Panc1 (cell line): ENCODE data around the gene CDK8.

Source experiments
- POLR2AphosphoS5 ChIP-seq: IDR thresholded peaks from 2 replicates; pipeline ENCODE4 v1.6.1; 2012; ENCODE audit warnings: mild to moderate bottlenecking, low read depth, low read length, moderate library complexity
- SIN3A ChIP-seq: IDR thresholded peaks from 2 replicates; pipeline ENCODE4 v1.6.1; 2012; ENCODE audit warnings: low read depth, mild to moderate bottlenecking, low read length, moderate library complexity, borderline replicate concordance; ENCODE audit not compliant: insufficient read depth
- TF ChIP-seq, protein P1 (sequence below): fragments of 450-650 bp; IDR thresholded peaks from 2 replicates; pipeline ENCODE4 v1.5.1; 2017; ENCODE audit warnings: mild to moderate bottlenecking
- TF ChIP-seq, protein P2 (sequence below), 2 experiments: IDR thresholded peaks; 2 replicates each; pipeline ENCODE4 v1.6.1; 2011 to 2012; ENCODE audit warnings: low read depth in 2 of 2, control low read depth in 1 of 2, low read length in 1 of 2, mild to moderate bottlenecking in 1 of 2, moderate library complexity in 1 of 2; ENCODE audit not compliant: insufficient read depth in 1 of 2

DNA sequence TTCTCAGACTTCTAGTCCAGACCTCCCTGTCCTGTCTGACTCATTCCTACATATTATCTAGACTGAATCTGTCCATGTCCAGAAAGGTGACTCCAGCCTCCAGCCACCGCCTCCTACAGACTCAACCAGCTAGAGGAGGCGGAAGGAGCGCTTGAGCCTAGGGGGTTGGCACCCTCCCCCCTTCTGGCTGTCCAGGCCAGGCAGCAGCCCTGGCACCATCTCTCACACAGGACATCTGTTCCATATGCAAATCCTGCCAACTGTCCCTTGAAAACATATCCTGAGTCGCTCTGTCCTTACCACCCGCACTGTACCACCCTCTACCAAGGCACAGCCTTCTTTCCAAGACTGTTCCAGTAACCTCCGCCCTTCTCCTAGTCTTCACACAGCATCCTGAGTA, 152.9 kb downstream of the CDK8 start:
- TF ChIP-seq, protein P1, sequence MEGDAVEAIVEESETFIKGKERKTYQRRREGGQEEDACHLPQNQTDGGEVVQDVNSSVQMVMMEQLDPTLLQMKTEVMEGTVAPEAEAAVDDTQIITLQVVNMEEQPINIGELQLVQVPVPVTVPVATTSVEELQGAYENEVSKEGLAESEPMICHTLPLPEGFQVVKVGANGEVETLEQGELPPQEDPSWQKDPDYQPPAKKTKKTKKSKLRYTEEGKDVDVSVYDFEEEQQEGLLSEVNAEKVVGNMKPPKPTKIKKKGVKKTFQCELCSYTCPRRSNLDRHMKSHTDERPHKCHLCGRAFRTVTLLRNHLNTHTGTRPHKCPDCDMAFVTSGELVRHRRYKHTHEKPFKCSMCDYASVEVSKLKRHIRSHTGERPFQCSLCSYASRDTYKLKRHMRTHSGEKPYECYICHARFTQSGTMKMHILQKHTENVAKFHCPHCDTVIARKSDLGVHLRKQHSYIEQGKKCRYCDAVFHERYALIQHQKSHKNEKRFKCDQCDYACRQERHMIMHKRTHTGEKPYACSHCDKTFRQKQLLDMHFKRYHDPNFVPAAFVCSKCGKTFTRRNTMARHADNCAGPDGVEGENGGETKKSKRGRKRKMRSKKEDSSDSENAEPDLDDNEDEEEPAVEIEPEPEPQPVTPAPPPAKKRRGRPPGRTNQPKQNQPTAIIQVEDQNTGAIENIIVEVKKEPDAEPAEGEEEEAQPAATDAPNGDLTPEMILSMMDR, result no peak
- TF ChIP-seq, protein P2, sequence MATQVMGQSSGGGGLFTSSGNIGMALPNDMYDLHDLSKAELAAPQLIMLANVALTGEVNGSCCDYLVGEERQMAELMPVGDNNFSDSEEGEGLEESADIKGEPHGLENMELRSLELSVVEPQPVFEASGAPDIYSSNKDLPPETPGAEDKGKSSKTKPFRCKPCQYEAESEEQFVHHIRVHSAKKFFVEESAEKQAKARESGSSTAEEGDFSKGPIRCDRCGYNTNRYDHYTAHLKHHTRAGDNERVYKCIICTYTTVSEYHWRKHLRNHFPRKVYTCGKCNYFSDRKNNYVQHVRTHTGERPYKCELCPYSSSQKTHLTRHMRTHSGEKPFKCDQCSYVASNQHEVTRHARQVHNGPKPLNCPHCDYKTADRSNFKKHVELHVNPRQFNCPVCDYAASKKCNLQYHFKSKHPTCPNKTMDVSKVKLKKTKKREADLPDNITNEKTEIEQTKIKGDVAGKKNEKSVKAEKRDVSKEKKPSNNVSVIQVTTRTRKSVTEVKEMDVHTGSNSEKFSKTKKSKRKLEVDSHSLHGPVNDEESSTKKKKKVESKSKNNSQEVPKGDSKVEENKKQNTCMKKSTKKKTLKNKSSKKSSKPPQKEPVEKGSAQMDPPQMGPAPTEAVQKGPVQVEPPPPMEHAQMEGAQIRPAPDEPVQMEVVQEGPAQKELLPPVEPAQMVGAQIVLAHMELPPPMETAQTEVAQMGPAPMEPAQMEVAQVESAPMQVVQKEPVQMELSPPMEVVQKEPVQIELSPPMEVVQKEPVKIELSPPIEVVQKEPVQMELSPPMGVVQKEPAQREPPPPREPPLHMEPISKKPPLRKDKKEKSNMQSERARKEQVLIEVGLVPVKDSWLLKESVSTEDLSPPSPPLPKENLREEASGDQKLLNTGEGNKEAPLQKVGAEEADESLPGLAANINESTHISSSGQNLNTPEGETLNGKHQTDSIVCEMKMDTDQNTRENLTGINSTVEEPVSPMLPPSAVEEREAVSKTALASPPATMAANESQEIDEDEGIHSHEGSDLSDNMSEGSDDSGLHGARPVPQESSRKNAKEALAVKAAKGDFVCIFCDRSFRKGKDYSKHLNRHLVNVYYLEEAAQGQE (IDR thresholded peaks at IDR 0.05; ENCODE audit: insufficient read depth in 1 of 2, low read depth in 2 of 2, low read length in 1 of 2), result no peak
- no peak for TF ChIP-seq POLR2AphosphoS5
- TF ChIP-seq SIN3A, result no peak
